Astrocyte of the cerebellum (primary cell): ENCODE results near the gene SELENOO.

Experiments
- DNase-seq: peaks from one replicate; pipeline ENCODE4 v3.0.0-alpha.2; 2011; ENCODE audit warnings: low read depth
- H3K4me3 ChIP-seq: 2 replicates; pipeline ENCODE4 v1.5.1; 2011; ENCODE audit warnings: mild to moderate bottlenecking, low read depth, low read length, moderate library complexity
- CTCF ChIP-seq: IDR thresholded peaks from 2 replicates; pipeline ENCODE4 v1.5.1; 2012; ENCODE audit warnings: low read length, low read depth, moderate library complexity, mild to moderate bottlenecking; ENCODE audit errors: missing control alignments
- in situ Hi-C: cut with HindIII; loops from 2 replicates; pipeline ENCODE4 v1.10.0; 2017; ENCODE audit warnings: low sequenced_read_pairs

The SELENOO gene

GRCh38 chr22:50250555-50251476 is 50.0 kb downstream of the SELENOO start, which contains the start of gene HDAC10:
Gene HDAC10 (minus strand): TSS chr22:50251265. CDS start chr22:50251032, 233 bp downstream.
- no peak for DNase-seq

DNA sequence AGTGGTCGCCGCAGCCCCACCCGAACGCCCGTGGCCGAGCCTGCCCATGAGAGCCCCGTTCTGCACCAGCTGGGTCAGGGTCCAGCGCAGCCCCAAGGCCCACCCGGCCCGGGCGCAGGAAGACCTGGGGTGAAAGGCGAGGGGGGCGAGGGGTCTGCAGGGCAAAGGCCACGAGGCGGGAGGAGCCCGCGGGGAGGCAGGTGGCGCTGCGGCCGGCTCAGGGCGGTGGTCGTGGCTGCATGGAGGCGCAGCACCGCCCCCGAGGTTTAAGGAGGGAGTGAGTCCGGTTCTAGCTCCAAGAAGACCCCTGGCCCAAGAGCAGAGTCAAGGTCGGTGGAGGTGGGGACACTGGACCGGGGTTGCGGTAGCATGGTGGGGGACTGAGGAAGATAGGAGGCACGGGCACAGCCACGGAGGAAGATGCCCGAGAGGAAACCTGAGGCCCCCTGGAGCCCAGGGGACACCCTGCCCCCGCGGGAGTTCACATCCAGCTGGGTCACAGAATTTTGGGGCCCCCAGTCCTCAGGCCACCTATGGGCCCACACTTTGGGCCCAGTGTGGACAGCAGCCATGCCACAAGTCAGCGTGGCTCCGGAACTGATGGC is 50.8 kb downstream of the SELENOO start:
- in situ Hi-C loops = no loop called here

More at GRCh38 chr22:50250555-50251476, 50.0 kb downstream of the SELENOO start, which contains the start of gene HDAC10:
- no peak for TF ChIP-seq CTCF
- in situ Hi-C loops = no loop called here
- peak within 1 kb of the TSS; percentile 63 for H3K4me3 ChIP-seq

DNA sequence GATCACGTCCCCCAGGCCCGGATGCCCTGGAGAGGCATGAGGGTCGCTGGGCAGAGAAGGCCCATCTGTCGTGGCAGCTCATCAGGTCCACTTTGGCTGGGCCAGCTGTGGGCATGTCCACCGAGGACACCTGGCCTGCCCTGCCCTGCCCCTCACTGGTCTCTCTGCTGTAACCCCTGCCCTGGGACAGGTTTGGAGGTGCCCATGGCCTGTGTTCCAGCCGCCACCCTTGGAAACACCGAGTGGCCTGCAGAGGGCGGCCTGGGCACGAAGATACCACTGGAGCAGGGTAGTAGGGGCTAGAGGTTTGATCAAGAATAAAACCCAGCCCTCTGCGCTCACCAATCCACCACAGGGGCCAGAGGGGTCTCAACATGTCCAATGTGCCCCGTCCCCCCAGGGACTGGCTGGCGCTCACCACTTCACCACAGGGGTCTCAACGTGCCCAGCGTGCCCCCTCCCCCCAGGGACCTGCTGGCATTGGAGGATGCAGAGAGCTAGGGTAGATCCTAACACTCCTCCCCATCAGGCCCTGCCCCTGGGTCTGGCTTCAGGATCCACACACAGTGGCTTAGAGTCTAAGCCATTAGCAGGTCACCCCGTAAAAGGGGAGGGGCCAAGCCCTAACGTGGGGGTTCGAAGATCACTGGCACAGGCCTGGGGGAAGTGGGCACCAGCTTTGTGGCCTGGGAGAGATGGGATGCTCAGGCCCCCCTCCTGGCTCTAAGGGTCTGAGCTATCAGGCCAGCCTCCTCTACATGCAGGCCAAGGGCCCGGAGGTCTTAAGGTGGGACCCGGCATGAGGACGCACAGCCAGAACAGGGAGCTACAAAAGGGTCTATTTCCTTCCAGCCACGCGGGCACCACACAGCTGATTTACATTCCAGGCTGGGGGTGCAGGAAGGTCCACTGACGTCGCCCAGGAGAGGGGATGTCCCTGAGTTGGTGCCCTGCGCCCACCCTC is 51.6 kb downstream of the SELENOO start:
- H3K4me3 ChIP-seq = no peak overlapping the region
- DNase-seq = no peak
- in situ Hi-C loops = no loop called here
- TF ChIP-seq CTCF = peak; percentile 72

More for the DNA sequence above, 50.8 kb downstream of the SELENOO start:
- TF ChIP-seq CTCF = no peak
- H3K4me3 ChIP-seq = peak overlapping the region; percentile 63
- DNase-seq = no peak

DNA sequence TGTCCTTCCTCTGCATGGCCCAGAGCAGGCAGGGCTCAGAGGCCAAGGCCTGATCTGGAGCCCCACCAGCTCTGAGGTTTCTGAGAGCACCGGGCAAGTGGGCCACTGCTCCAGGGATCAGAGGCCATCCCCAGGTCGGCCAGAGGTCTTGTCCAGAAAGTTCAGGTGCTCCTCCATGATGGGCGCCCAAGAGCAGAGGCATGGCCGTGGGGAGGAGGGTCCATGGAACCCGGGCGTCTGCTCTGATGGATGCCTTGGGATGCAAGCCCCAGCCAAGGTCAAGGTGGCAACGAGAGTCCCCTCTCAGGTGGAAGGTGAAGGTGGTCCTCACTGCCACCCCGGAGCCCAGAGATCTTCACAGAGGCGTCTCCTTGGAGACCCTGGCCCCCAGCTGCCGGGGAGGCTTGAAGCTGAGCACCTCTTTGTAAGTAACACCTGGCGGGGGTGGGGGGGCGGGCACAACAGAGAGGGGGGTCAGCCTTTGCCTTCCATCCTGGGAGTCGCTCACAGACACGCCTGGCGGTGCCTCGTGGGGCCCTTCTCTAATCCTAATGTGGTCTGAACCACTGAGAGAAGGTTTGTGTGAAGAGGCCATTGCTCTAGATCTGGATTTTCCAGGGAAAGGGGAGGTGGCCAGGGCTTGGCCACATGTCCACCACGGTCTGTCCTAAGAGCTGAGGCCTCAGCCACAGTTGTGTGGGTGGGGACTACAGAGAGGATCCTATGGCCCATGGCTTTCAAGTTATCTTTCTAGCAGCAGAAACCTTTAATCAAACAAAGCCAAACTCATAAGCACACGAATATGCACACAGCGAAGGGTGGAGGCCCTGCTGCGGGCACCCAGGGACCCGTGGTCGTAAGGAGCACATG is 52.5 kb downstream of the SELENOO start:
- DNase-seq = no peak
- TF ChIP-seq CTCF = no peak
- in situ Hi-C loops = no loop called here
- no peak overlapping the region for H3K4me3 ChIP-seq

DNA sequence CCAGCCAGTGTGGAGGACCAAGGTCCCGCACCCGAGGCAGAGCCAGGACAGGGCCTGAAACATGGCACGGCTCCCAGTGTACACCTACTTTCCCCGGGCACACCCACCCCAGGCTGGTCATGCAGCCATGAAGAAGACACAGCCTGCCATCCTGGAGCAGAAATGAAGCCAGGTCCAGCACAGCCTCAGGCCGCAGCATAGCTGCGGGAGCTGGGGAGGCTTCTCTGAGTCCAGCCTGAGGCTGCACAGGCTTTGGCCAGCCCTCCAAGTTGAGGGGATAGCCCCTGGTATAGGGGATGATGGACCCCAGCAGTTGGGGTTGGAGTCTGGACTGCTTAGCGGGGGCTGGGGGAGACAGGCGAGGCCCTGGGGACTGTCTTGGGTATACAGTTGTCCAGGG is 53.1 kb downstream of the SELENOO start:
- TF ChIP-seq CTCF = no peak
- H3K4me3 ChIP-seq = no peak overlapping the region
- in situ Hi-C loops = no loop called here
- no peak for DNase-seq
